GM23338 (cell line): Measurements from ENCODE around the gene PQBP1. TPM values are rescaled to one million over a fixed set of nuclear protein-coding genes. Genes with fewer than 3 reads are reported as not detected.

Experiments used
- ATAC-seq: fragments of 200-7000 bp; cut with Tn5 transposase; 3 replicates; pipeline ENCODE4 v1.9.1; 2020
- DNase-seq: peaks from one replicate; pipeline ENCODE4 v3.0.0-alpha.2; 2015; ENCODE audit warnings: low spot score
- H2AFZ ChIP-seq: fragments of 200-600 bp; sonication (generic); 2 replicates; pipeline ENCODE4 v1.8.0; 2016; ENCODE audit warnings: antibody characterized with exemption, mild to moderate bottlenecking, moderate library complexity
- H3F3A ChIP-seq: fragments of 200-600 bp; sonication (generic); replicated peaks from 2 replicates; pipeline ENCODE4 v1.8.0; 2017; ENCODE audit warnings: antibody characterized with exemption, mixed run types, low read depth
- H3K27ac ChIP-seq: fragments of 200-600 bp; sonication (generic); 2 replicates; pipeline ENCODE4 v1.6.1; 2016; ENCODE audit warnings: low read depth
- H3K27me3 ChIP-seq: fragments of 200-600 bp; sonication (generic); 2 replicates; pipeline ENCODE4 v1.8.0; 2016; ENCODE audit warnings: mild to moderate bottlenecking, mixed run types, moderate library complexity; ENCODE audit not compliant: insufficient read depth
- H3K36me3 ChIP-seq: fragments of 200-600 bp; sonication (generic); 2 replicates; pipeline ENCODE4 v1.8.0; 2016; ENCODE audit warnings: mild to moderate bottlenecking; ENCODE audit not compliant: insufficient read depth
- H3K4me1 ChIP-seq: fragments of 200-600 bp; sonication (generic); 2 replicates; pipeline ENCODE4 v1.8.0; 2016; ENCODE audit warnings: mild to moderate bottlenecking, moderate library complexity; ENCODE audit not compliant: insufficient read depth
- H3K4me2 ChIP-seq: fragments of 200-600 bp; sonication (generic); 2 replicates; pipeline ENCODE4 v1.7.1; 2017; ENCODE audit warnings: mixed run types
- H3K4me3 ChIP-seq: fragments of 200-600 bp; sonication (generic); 2 replicates; pipeline ENCODE4 v1.6.1; 2016; ENCODE audit warnings: mixed run types
- H3K79me2 ChIP-seq: fragments of 200-600 bp; sonication (generic); replicated peaks from 2 replicates; pipeline ENCODE4 v1.8.0; 2017; ENCODE audit warnings: mild to moderate bottlenecking; ENCODE audit not compliant: insufficient read depth
- H3K9me2 ChIP-seq: fragments of 200-600 bp; sonication (generic); 2 replicates; pipeline ENCODE4 v1.8.0; 2017; ENCODE audit not compliant: insufficient read depth
- H4K20me1 ChIP-seq: fragments of 200-600 bp; sonication (generic); replicated peaks from 2 replicates; pipeline ENCODE4 v1.8.0; 2017; ENCODE audit warnings: mild to moderate bottlenecking; ENCODE audit not compliant: insufficient read depth
- H3K27ac Mint-ChIP-seq: 2 replicates; pipeline ENCODE4 v1.8.0; 2020; ENCODE audit warnings: inconsistent platforms, mild to moderate bottlenecking, moderate library complexity, mixed read lengths
- H3K27me3 Mint-ChIP-seq: 3 replicates; pipeline ENCODE4 v1.8.0; 2022; ENCODE audit warnings: low read depth, mild to moderate bottlenecking, moderate library complexity, mixed read lengths, inconsistent platforms; ENCODE audit not compliant: insufficient read depth, poor library complexity
- H3K36me3 Mint-ChIP-seq: 3 replicates; pipeline ENCODE4 v1.8.0; 2021; ENCODE audit warnings: low read depth, mild to moderate bottlenecking, inconsistent platforms, moderate library complexity, mixed read lengths
- H3K4me1 Mint-ChIP-seq: 3 replicates; pipeline ENCODE4 v1.8.0; 2020; ENCODE audit warnings: mild to moderate bottlenecking, inconsistent platforms, mixed read lengths
- H3K4me3 Mint-ChIP-seq: 3 replicates; pipeline ENCODE4 v1.8.0; 2021; ENCODE audit warnings: moderate library complexity, mild to moderate bottlenecking, inconsistent platforms, mixed read lengths
- H3K9me3 Mint-ChIP-seq: 3 replicates; pipeline ENCODE4 v1.8.0; 2020; ENCODE audit warnings: moderate library complexity, mild to moderate bottlenecking, inconsistent platforms, mixed read lengths
- CREB1 ChIP-seq: fragments of 250-450 bp; sonication (Bioruptor Pico); IDR thresholded peaks from 2 replicates; pipeline ENCODE4 v1.5.0; 2020; ENCODE audit warnings: low read depth, mild to moderate bottlenecking, moderate library complexity
- ZNF114 ChIP-seq: fragments of 250-450 bp; sonication (Bioruptor Pico); IDR thresholded peaks from 2 replicates; pipeline ENCODE4 v1.5.0; 2020; ENCODE audit warnings: mild to moderate bottlenecking, moderate library complexity
- ZNF331 ChIP-seq: fragments of 250-450 bp; sonication (Bioruptor Pico); IDR thresholded peaks from 2 replicates; pipeline ENCODE4 v1.5.0; 2020; ENCODE audit warnings: low read depth, mild to moderate bottlenecking, moderate library complexity
- ZNF462 ChIP-seq: fragments of 250-450 bp; sonication (Bioruptor Pico); IDR thresholded peaks from 2 replicates; pipeline ENCODE4 v1.5.0; 2020; ENCODE audit warnings: mild to moderate bottlenecking, moderate library complexity
- polyA plus RNA-seq: library from polyadenylated mRNA; unstranded; fragments of >200 nt; fragmentation: Nextera tagmentation; extraction: Ambion mirVana; gene quantifications from 2 replicates; pipeline ENCODE4 v1.2.1, GENCODE V29; 2016
- total RNA-seq: library from RNA; depleted of rRNA; stranded (reverse); fragments of >200 nt; shearing (Covaris generic); gene quantifications from 2 replicates; pipeline ENCODE4 v1.2.3, GENCODE V29; 2014

Gene PQBP1
- total and polyA plus RNA-seq, 2 experiments from 2014 or later, result 63.4 to 130 TPM

GRCh38 chrX:48934581-48935300 is 37.0 kb downstream of the PQBP1 start (continued):
- TF ChIP-seq ZNF462 (CRISPR knock-in tag) (no peak), ZNF114 (no peak), CREB1 (CRISPR knock-in tag) (no peak), ZNF331 (CRISPR knock-in tag) (no peak)

- peaks cover 55% of the 10 kb centered on the region for H3K36me3 Mint-ChIP-seq
- H3K4me3 Mint-ChIP-seq, result no peak overlapping the region
- H3K27me3 Mint-ChIP-seq, result peaks cover 13% of the 10 kb centered on the region
- H3K9me2 ChIP-seq, result no peaks in the 10 kb centered on the region
- H3K36me3 ChIP-seq, result no peaks in the 10 kb centered on the region
- no peak overlapping the region for H3K27ac ChIP-seq
- DNase-seq (no peak), ATAC-seq (no peak)
- no peaks in the 10 kb centered on the region for H3F3A ChIP-seq
- peaks cover 4% of the 10 kb centered on the region; the same call in 1 of the 2 replicates for H3K4me1 ChIP-seq
- H3K9me3 Mint-ChIP-seq, result no peaks in the 10 kb centered on the region
- no peak overlapping the region for H3K27ac Mint-ChIP-seq
- no peak overlapping the region for H2AFZ ChIP-seq
- no peak overlapping the region for H3K4me2 ChIP-seq
- H3K79me2 ChIP-seq, result peaks cover 36% of the 10 kb centered on the region
- peaks cover 31% of the 10 kb centered on the region for H3K4me1 Mint-ChIP-seq
- H4K20me1 ChIP-seq, result no peaks in the 10 kb centered on the region
- no peak for TF ChIP-seq ZNF462 (CRISPR knock-in tag)
- H3K4me3 ChIP-seq, result no peak overlapping the region
- no peaks in the 10 kb centered on the region for H3K27me3 ChIP-seq
Measured at GRCh38 chrX:48935301-48935670, 37.6 kb downstream of the PQBP1 start.
